GM06990 (cell line): ENCODE results near the gene FXN.

Experiments
- DNase-seq: peaks from one replicate; pipeline ENCODE4 v3.0.0-alpha.2; 2011; ENCODE audit not compliant: insufficient read length; ENCODE audit errors: extremely low read depth
- H3K27me3 ChIP-seq: replicated peaks from 2 replicates; pipeline ENCODE4 v1.6.0; 2011; ENCODE audit warnings: low read length; ENCODE audit not compliant: control insufficient read depth, insufficient read depth
- H3K36me3 ChIP-seq: 2 replicates; pipeline ENCODE4 v1.5.1; 2011; ENCODE audit warnings: low read length; ENCODE audit not compliant: control insufficient read depth, insufficient read depth
- H3K4me3 ChIP-seq: replicated peaks from 2 replicates; pipeline ENCODE4 v1.5.1; 2011; ENCODE audit warnings: low read depth, mild to moderate bottlenecking, control low read depth, low read length
- TF ChIP-seq, protein P1 (sequence below): IDR thresholded peaks from 2 replicates; pipeline ENCODE4 v1.5.1; 2011; ENCODE audit warnings: low read length, control low read depth, mild to moderate bottlenecking, inconsistent platforms; ENCODE audit not compliant: insufficient read depth, poor library complexity, severe bottlenecking

Gene FXN

DNA sequence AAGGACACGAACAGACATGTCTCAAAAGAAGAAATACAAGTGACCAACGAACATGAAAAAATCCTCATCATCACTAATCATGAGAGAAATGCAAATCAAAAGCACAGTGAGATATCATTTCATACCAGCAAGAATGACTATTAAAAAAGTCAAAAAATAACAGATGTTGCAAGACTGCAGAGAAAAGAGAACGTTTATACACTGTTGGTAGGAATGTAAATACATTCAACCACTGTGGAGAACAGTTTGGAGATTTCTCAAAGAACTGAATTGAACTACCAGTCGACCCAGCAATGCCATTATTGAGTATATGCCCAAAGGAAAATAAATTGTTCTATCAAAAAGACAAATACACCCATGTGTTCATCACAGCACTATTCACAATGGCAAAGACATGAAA, 45.7 kb downstream of the FXN start:
- Histone ChIP-seq H3K36me3 (no peaks in the 10 kb centered on the region), H3K4me3 (no peak overlapping the region), H3K27me3 (no peaks in the 10 kb centered on the region)
- no peak for DNase-seq
- TF ChIP-seq, protein P1, sequence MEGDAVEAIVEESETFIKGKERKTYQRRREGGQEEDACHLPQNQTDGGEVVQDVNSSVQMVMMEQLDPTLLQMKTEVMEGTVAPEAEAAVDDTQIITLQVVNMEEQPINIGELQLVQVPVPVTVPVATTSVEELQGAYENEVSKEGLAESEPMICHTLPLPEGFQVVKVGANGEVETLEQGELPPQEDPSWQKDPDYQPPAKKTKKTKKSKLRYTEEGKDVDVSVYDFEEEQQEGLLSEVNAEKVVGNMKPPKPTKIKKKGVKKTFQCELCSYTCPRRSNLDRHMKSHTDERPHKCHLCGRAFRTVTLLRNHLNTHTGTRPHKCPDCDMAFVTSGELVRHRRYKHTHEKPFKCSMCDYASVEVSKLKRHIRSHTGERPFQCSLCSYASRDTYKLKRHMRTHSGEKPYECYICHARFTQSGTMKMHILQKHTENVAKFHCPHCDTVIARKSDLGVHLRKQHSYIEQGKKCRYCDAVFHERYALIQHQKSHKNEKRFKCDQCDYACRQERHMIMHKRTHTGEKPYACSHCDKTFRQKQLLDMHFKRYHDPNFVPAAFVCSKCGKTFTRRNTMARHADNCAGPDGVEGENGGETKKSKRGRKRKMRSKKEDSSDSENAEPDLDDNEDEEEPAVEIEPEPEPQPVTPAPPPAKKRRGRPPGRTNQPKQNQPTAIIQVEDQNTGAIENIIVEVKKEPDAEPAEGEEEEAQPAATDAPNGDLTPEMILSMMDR = no peak

DNA sequence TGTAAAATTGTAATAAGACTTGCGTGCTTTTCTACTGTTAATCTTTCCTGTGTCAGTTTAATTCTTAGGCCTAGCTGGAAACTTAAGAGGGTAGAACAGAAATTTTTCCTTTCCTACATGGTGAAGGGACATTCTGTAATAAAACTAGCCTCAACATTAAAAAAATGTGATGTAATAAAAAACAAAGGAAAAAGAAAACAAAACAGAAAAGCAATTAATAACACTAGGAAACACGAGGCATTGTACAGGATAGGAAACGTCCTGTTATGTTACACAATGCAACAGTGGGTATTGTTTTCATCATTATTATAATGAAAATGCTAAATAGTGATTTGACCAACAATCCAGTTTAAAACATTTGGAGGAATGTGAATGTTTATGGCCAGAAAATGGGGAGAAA, 47.8 kb downstream of the FXN start:
- Histone ChIP-seq H3K36me3 (no peaks in the 10 kb centered on the region), H3K4me3 (no peak overlapping the region), H3K27me3 (no peaks in the 10 kb centered on the region)
- TF ChIP-seq, protein P1 = no peak
- no peak for DNase-seq

DNA sequence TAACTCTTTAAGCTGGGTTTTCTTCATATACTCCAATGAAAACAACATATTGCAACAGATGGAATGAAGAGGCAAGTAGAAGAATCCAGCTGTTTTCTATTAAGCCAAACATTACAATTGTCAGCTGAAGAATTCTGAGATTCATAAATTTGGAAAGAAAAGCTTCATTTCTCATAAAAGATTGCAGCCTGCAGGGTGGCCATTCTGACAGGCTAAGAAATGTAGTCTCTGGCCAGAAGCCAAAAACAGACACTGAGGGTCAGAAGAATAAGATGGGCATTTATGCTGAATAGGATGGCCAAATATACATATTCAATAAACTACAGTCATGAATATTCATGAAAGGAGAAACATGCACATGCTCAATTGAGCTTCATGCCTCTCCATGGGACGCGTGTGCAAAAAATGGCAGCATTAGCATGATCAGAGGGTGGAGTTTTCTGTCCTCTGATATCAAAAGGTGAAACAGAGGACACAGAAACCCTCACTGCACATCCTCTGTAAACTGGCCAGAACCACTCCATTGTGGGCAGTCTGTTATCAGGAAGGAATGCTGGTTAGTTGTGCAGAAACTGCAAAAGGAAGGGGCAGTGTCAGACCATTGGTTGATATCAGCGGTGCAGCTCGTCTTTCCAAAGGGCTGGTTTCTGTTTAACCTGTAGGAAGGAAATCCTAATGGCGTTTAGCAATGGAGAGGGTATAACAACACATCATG, 50.2 kb downstream of the FXN start:
- DNase-seq = no peak
- Histone ChIP-seq H3K27me3 (no peaks in the 10 kb centered on the region), H3K36me3 (no peaks in the 10 kb centered on the region), H3K4me3 (no peak overlapping the region)
- TF ChIP-seq, protein P1 = no peak

DNA sequence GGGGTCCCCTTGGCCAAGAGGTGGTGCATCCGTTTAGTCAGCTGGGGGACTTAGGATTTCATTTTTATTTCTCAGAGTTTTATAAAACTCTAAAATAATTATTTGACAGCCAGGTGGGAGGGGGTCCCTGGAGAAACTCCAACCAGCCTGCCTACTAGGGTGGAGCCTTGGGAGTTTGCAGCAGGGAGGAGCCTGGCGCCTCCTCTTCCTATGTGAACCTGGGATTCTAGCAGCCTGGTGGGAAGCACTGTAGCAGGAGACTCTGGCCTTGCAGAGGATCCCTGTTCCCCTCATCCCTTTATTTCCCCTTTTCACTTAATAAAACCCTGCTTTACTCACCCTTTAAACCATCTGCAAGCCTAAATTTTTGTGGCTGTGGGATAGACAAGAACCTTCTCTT, 50.8 kb downstream of the FXN start:
- TF ChIP-seq, protein P1 = no peak
- Histone ChIP-seq H3K36me3 (no peaks in the 10 kb centered on the region), H3K27me3 (no peaks in the 10 kb centered on the region), H3K4me3 (no peak overlapping the region)
- no peak for DNase-seq

DNA sequence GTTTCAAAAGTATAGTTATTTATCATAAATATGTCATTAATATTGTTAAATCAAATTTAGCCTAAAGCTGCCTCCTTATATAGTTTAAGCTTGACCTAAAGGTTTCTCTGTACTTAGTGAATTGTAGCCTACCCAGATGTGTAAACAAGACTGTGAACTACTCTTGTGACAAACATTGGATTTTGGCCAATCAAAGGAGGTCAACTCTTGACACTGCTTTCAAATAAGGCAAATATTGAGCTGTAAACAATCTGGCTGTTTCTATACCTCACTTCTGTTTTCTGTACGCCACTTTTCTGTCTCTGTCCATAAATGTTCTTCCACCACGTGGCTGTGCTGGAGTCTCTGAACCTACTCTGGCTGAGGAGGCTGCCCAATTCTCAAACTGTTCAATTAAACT, 51.2 kb downstream of the FXN start:
- Histone ChIP-seq H3K27me3 (no peaks in the 10 kb centered on the region), H3K4me3 (no peak overlapping the region), H3K36me3 (no peaks in the 10 kb centered on the region)
- TF ChIP-seq, protein P1 = no peak
- no peak for DNase-seq

DNA sequence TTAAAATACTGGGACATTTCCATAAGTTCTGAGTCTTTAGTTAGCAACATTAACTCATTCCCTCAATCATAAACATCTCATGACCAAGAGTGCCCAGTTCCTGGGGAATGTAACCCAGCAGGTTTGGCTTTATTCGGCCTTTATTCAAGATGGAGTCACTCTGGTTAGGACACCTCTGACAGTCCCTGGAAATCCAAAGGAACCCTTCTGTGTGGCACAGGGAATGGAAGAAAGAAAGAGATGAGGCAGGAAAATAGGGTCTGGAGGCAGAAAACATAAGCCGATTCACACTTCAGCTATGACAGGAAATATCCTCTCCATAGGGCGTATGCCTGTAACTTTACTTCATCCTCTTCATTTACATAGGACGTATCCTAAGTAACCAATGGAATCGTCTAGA, 53.5 kb downstream of the FXN start:
- DNase-seq = no peak
- H3K36me3 ChIP-seq = no peaks in the 10 kb centered on the region
- no peak overlapping the region for H3K4me3 ChIP-seq
- no peaks in the 10 kb centered on the region for H3K27me3 ChIP-seq
- TF ChIP-seq, protein P1 = no peak
